HEK293T (cell line): ENCODE data around the gene NUDT4.
"Not testable (repeated sequence)": the region's sequence is repeated elsewhere in the genome, so short reads cannot be mapped to it uniquely, and the experiment has no call there.

Experiments used
- CTCF ChIA-PET: fragments of 350-600 bp; formaldehyde crosslinking; extraction: SDS; loops from one replicate; lab custom pipeline; 2021; ENCODE audit warnings: antibody characterized with exemption, inconsistent platforms; lab: Yijun Ruan, JAX
- POLR2A ChIA-PET: fragments of 350-600 bp; formaldehyde crosslinking; extraction: SDS; loops from one replicate; lab custom pipeline; 2020; ENCODE audit warnings: antibody characterized with exemption, inconsistent platforms; lab: Yijun Ruan, JAX
- DNase-seq: peaks from one replicate; pipeline ENCODE4 v3.0.0; 2012; ENCODE audit warnings: mixed read lengths; ENCODE audit errors: extremely low spot score
- ARNT ChIP-seq: fragments of 450-650 bp; IDR thresholded peaks from 2 replicates; pipeline ENCODE4 v1.6.1; 2017; ENCODE audit warnings: mild to moderate bottlenecking
- BHLHE40 ChIP-seq: fragments of 450-650 bp; IDR thresholded peaks from 2 replicates; pipeline ENCODE4 v1.6.1; 2016; ENCODE audit warnings: mild to moderate bottlenecking, moderate library complexity, borderline replicate concordance
- CTBP1 ChIP-seq: fragments of 450-650 bp; IDR thresholded peaks from 2 replicates; pipeline ENCODE4 v1.6.1; 2016; ENCODE audit warnings: borderline replicate concordance
- ELF4 ChIP-seq: fragments of 450-650 bp; IDR thresholded peaks from 2 replicates; pipeline ENCODE4 v1.6.1; 2017; ENCODE audit warnings: antibody characterized with exemption
- FOXA1 ChIP-seq: fragments of 450-650 bp; IDR thresholded peaks from 2 replicates; pipeline ENCODE4 v1.6.1; 2016; ENCODE audit warnings: mild to moderate bottlenecking
- FOXK2 ChIP-seq: fragments of 450-650 bp; IDR thresholded peaks from 2 replicates; pipeline ENCODE4 v1.6.1; 2016; ENCODE audit warnings: mild to moderate bottlenecking
- FOXM1 ChIP-seq: fragments of 450-650 bp; IDR thresholded peaks from 2 replicates; pipeline ENCODE4 v1.6.1; 2017; ENCODE audit warnings: mild to moderate bottlenecking, borderline replicate concordance
- HDGF ChIP-seq: fragments of 450-650 bp; IDR thresholded peaks from 2 replicates; pipeline ENCODE4 v1.6.1; 2017; ENCODE audit warnings: antibody characterized with exemption, borderline replicate concordance
- L3MBTL2 ChIP-seq: fragments of 450-650 bp; conservative IDR thresholded peaks from 2 replicates; pipeline ENCODE4 v1.6.1; 2016; ENCODE audit warnings: mild to moderate bottlenecking
- LEF1 ChIP-seq: fragments of 450-650 bp; IDR thresholded peaks from 2 replicates; pipeline ENCODE4 v1.6.1; 2017; ENCODE audit warnings: mild to moderate bottlenecking, borderline replicate concordance
- NFRKB ChIP-seq: fragments of 450-650 bp; IDR thresholded peaks from 2 replicates; pipeline ENCODE4 v1.6.1; 2016; ENCODE audit warnings: mild to moderate bottlenecking, moderate library complexity
- PKNOX1 ChIP-seq: fragments of 450-650 bp; IDR thresholded peaks from 2 replicates; pipeline ENCODE4 v1.6.1; 2016
- SP1 ChIP-seq: fragments of 450-650 bp; IDR thresholded peaks from 2 replicates; pipeline ENCODE4 v1.6.1; 2017
- SUZ12 ChIP-seq: fragments of 450-650 bp; IDR thresholded peaks from 2 replicates; pipeline ENCODE4 v1.6.1; 2016; ENCODE audit warnings: mild to moderate bottlenecking
- TARDBP ChIP-seq: fragments of 450-650 bp; IDR thresholded peaks from 2 replicates; pipeline ENCODE4 v1.6.1; 2016
- ZNF384 ChIP-seq: fragments of 450-650 bp; IDR thresholded peaks from 2 replicates; pipeline ENCODE4 v1.6.1; 2016

The NUDT4 gene

DNA sequence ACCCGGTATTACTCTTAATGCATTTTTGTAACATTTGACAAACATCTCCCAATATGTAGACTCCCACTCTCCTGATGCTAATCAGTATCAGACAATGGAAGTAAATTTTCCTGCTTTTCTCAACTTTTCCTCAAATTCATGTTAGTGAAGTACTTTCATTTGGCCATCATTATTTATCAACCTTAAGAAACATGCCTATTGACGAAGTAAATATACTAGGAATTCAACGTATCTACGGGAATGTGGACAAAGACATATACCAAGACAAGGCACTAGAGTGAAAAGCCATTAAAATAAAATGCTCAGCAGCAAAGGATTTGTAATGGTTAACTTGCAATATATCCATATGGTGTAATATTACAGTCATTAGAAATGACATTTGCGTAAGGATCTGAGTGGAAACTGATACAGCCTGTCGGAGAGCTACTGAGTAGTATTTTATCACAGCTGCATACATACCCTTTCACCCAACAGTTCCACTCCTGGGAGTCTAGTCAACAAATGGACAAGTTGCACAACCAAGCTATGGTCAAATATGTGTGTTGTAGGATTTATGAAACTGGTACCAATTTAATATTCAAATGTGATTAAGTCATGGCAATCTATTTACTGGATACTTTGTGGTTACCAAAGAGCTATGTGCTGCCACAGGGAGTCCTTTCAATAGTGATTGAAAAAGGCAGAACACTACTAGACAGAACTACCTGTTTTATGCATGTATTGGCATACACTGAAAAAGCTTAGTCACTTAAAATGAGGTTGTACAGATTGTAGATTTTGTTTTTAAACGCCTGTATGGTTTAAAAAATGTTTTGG lies 26.5 kb downstream of the NUDT4 start:
- CTCF ChIA-PET = interaction anchor here (0.6 to 2.3 kb wide), 4 partner anchors 16 to 477 kb away, joined by 3 to 7 read pairs (median 3); no protein-coding TSS in a partner anchor
- no peak for DNase-seq
- POLR2A ChIA-PET = interaction anchor here (0.7 kb wide), 1 partner anchor 38 kb away, joined by 3 read pairs; no protein-coding TSS in a partner anchor
- TF ChIP-seq ZNF384 = no peak

- POLR2A ChIA-PET = interaction anchor here (0.7 kb wide), 1 partner anchor 37 kb away, joined by 3 read pairs; no protein-coding TSS in a partner anchor
- DNase-seq = no peak
- CTCF ChIA-PET = interaction anchor here (0.7 to 2.3 kb wide), 3 partner anchors 8 to 478 kb away, joined by 3 to 7 read pairs (median 5); no protein-coding TSS in a partner anchor
- no peak for TF ChIP-seq FOXA1
- no peak for TF ChIP-seq SUZ12
- no peak for TF ChIP-seq NFRKB
- TF ChIP-seq PKNOX1 = no peak
- no peak for TF ChIP-seq L3MBTL2
- no peak for TF ChIP-seq ARNT
- no peak for TF ChIP-seq SP1
- no peak for TF ChIP-seq CTBP1
- no peak for TF ChIP-seq ELF4
- TF ChIP-seq TARDBP = no peak
- TF ChIP-seq HDGF = no peak
- TF ChIP-seq ZNF384 = no peak
- TF ChIP-seq FOXK2 = no peak
- no peak for TF ChIP-seq LEF1
- no peak for TF ChIP-seq BHLHE40
Observed at GRCh38 chr12:93404961-93405849, 27.5 kb downstream of the NUDT4 start.

DNA sequence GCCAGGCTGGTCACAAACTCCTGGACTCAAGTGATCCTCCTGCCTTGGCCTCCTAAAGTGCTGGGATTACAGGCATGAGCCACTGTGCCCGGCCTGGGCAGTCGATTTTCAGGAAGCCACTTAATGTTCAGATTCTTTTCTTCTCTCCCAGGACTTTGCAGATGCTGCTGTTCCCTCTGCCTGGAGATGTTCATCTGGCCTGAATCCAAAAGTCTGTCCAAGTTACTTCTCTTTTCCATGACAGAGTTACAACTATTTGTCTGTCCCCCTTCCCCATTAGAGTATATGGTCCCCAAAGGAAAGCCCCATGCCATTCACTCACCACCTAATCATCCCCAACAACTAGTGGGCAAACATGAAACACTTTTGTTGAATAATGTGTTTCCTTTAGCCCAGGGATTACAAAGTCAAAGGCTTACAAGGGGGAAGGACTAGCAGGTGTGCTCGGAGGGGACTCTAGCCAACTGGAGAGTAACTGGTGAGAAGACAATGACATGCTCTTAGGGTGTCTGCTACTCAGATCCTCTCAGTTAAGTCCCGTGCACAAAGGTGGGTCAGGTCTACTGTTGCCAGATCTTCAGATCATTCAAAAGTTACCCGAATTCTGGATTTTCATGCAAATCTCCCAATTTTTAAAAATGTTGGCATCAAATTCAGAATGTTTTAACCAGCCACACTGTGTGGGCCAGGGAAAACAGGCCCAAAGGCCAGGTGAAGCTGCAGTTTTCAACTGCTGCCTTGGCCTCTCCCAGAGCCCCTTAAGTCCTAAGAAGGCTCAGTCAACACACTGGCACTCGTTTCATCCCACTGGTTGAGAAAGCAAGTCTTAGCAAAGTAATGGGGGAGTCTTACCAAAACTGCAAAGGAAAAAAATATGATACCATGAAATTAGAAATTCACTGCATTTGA lies 29.6 kb downstream of the NUDT4 start:
- no peak for DNase-seq
- ChIA-PET CTCF (interaction anchor here (1.0 kb wide), 1 partner anchor 12 kb away, joined by 3 read pairs; no protein-coding TSS in a partner anchor), POLR2A (no interaction called here)
- TF ChIP-seq TARDBP (no peak), ELF4 (no peak), FOXK2 (no peak), FOXA1 (no peak), HDGF (no peak), LEF1 (no peak), PKNOX1 (no peak), ARNT (no peak), L3MBTL2 (no peak), CTBP1 (no peak)

- no peak for TF ChIP-seq SP1
- ChIA-PET POLR2A (no interaction called here), CTCF (interaction anchor here (0.5 to 1.0 kb wide), 2 partner anchors 11 to 694 kb away, joined by 3 read pairs; no protein-coding TSS in a partner anchor)
- no peak for DNase-seq
Observed at GRCh38 chr12:93407963-93408283, 30.2 kb downstream of the NUDT4 start.

DNA sequence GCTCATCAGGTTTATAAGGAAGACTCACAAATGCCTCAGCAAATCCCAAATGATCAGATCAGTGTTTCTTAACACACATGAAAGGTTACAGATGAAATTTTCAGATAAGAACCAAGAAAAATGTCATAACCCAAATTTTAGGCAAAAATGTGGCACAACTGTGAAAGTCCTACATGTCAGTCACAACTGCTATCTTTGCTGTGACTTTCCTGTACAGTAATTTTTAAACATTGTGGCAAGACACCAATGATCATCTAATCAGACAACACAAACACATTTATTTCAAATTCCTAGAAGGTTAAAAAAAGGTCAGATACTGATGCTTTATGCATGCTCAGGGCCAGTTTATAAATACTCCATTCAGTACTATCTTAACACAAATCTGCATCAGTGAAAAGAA lies 31.1 kb downstream of the NUDT4 start:
- POLR2A ChIA-PET = no interaction called here
- CTCF ChIA-PET = no interaction called here
- DNase-seq = no peak
- no peak for TF ChIP-seq LEF1
- no peak for TF ChIP-seq CTBP1
- no peak for TF ChIP-seq PKNOX1
- no peak for TF ChIP-seq L3MBTL2
- TF ChIP-seq TARDBP = no peak
- TF ChIP-seq FOXA1 = no peak
- TF ChIP-seq FOXK2 = no peak
- no peak for TF ChIP-seq NFRKB
- TF ChIP-seq BHLHE40 = no peak
- no peak for TF ChIP-seq FOXM1
- no peak for TF ChIP-seq HDGF
- no peak for TF ChIP-seq SUZ12

DNA sequence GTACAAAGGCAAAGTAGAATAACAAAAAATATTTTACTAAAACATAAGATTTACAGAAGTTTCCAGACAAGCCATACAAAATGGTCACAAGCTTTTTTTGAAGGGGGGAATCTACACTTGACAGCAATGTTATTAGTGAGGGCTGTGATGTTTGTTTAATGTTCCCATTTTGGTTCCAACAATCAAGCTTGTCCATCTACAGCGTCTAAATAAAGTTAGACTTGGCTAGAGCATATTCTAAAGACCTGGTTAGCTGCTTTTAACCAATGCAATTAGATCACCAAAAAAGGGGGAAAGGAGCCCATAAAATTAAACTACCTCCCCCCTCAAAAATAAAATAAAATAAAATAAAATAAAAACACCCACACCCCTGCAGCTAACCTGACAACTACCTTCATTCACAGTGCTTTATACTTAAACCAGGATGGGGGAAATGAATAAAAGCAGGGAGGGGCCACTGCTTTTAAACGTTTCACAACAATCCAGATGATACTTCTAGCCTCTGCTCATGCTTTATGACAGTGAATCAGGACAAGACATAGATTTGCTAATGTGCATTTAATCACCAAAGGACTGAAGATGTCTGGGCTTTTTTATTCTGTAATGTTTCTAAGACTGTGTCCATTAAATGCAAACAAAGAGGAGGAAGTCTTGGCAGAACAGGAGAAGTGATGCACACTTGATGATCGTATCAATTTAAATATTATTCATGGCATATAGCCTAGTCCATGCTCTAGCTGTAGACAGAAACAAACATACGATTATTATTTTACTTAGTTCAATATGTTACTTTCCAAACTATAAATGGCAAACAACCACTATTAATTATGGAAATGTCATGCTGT lies 31.8 kb downstream of the NUDT4 start:
- CTCF ChIA-PET, POLR2A ChIA-PET, DNase-seq: not testable (repeated sequence)

DNA sequence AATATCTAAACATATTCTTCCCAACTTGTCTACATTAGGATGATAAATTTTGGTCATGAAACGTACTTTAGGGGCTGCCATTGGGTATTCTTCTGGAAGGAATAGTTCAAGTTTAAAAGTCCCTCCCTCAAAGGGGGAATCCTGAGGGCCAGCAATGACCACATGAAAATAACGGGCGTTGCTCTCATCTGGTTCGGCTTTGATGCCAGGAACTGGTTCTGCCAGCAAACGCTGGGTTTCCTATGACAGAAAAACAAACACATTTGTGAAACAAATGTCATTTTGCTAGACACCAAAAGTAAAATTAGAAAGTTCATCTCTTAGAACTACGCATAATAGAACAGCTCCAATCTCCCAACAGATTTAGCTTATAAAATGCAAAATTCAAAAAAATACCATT lies 33.3 kb downstream of the NUDT4 start:
- POLR2A ChIA-PET, DNase-seq: not testable (repeated sequence)
- CTCF ChIA-PET = interaction anchor here (0.7 to 1.3 kb wide), 3 partner anchors 9 to 126 kb away, joined by 3 to 7 read pairs (median 4); no protein-coding TSS in a partner anchor

DNA sequence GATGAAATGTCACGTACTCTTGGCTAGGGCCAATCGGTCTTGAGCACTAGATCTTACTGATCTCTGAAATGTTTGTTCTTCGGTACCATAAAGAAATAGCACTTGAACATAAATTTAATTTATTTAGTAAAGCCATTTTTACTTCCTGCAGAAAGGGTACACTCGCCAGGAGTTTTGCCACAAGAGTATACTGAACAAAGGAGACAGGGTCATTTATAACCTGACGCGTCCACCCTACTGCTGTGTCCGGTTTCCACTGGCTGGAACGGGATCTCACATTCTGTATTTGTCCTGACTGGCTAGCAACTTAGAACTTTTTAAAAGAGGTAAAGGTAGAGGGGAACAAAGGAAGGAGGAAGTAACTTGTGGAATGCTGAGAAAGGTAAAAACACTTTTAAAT lies 34.7 kb downstream of the NUDT4 start:
- CTCF ChIA-PET, POLR2A ChIA-PET, DNase-seq: not testable (repeated sequence)
